Measurements from ENCODE around the gene RPUSD2.
A peak's percentile ranks its signal among the peaks of the same experiment; 100 is the strongest.

The RPUSD2 gene

GRCh38 chr15:40569129-40569953 lies at the start of gene RPUSD2:
Gene RPUSD2, plus strand, starts transcription at chr15:40569299. Its CDS starts 39 bp downstream, at chr15:40569338.
- FAIRE-seq: peak; percentile 78

GRCh38 chr15:40523611-40524010 lies 45.5 kb upstream of the RPUSD2 start:
- FAIRE-seq: no peak

GRCh38 chr15:40525855-40526254 lies 43.2 kb upstream of the RPUSD2 start:
- FAIRE-seq: no peak

- FAIRE-seq: no peak
These were observed 40.3 kb upstream of the RPUSD2 start for GRCh38 chr15:40528801-40529200.

GRCh38 chr15:40533763-40534364 lies 35.2 kb upstream of the RPUSD2 start:
- no peak for FAIRE-seq

GRCh38 chr15:40534371-40534770 lies 34.7 kb upstream of the RPUSD2 start:
- FAIRE-seq: no peak

- no peak for FAIRE-seq
These were observed 32.6 kb upstream of the RPUSD2 start for GRCh38 chr15:40536501-40536900.

- no peak for FAIRE-seq
These were observed 30.1 kb upstream of the RPUSD2 start for GRCh38 chr15:40538976-40539375.

- no peak for FAIRE-seq
These were observed 26.0 kb upstream of the RPUSD2 start for GRCh38 chr15:40543082-40543481.

GRCh38 chr15:40543631-40544294 lies 25.3 kb upstream of the RPUSD2 start:
- no peak for FAIRE-seq

- no peak for FAIRE-seq
These were observed 23.6 kb upstream of the RPUSD2 start for GRCh38 chr15:40545457-40545856.

- FAIRE-seq: no peak
These were observed 20.5 kb upstream of the RPUSD2 start for GRCh38 chr15:40548610-40549009.

GRCh38 chr15:40549894-40550293 lies 19.2 kb upstream of the RPUSD2 start:
- no peak for FAIRE-seq

- FAIRE-seq: no peak
These were observed 18.6 kb upstream of the RPUSD2 start for GRCh38 chr15:40550341-40551037.

GRCh38 chr15:40554161-40554525 lies 15.0 kb upstream of the RPUSD2 start:
- no peak for FAIRE-seq

GRCh38 chr15:40555876-40556275 lies 13.2 kb upstream of the RPUSD2 start:
- no peak for FAIRE-seq

GRCh38 chr15:40558952-40559742 lies 10.0 kb upstream of the RPUSD2 start:
- no peak for FAIRE-seq

GRCh38 chr15:40562691-40563090 lies 6.4 kb upstream of the RPUSD2 start:
- FAIRE-seq: no peak

GRCh38 chr15:40563426-40563825 lies 5.7 kb upstream of the RPUSD2 start:
- FAIRE-seq: no peak

GRCh38 chr15:40564591-40565332 lies 4.3 kb upstream of the RPUSD2 start, which contains the start of gene CCDC32:
Gene CCDC32, minus strand, starts transcription at chr15:40565042. Its CDS starts 2,027 bp downstream, at chr15:40563015.
- FAIRE-seq: peak; percentile 98

Measured in A204.1 (cell line).